NK-92 (cell line): Measurements from ENCODE around the gene WNT3.
"Not testable (repeated sequence)": the region's sequence is repeated elsewhere in the genome, so short reads cannot be mapped to it uniquely, and the experiment has no call there.

ENCODE experiments used
- DNase-seq: peaks from one replicate; lab custom pipeline; 2025; ENCODE audit not compliant: unreplicated experiment; lab: John Stamatoyannopoulos, UW

The WNT3 gene

GRCh38 chr17:46815474-46816353, 2.8 kb downstream of the WNT3 start:
- no peak for DNase-seq

DNA sequence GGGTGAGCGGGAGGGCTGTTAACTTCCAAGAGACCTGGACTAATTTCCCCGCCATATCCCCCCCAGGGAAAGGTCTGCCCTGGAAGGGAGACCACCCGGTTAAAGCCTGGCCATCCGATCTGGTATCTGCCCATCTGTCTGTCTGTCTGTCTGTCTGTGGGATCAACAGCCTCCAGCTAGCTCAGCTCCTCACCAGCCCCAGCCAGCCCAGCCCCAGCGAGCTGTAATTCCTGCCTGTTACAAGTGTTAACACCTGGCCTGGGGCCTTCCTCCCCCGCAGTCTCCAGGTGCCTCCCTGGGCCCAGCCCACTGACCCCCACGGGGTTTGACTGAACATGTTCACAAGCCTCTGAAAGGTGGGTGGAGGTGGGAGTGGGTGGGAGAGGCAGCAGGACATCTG, 4.0 kb downstream of the WNT3 start:
- DNase-seq, result no peak

- DNase-seq, result no peak
Observed at GRCh38 chr17:46813920-46814319, 4.6 kb downstream of the WNT3 start.

- DNase-seq, result no peak
Observed at GRCh38 chr17:46812624-46813318, 5.7 kb downstream of the WNT3 start.

- DNase-seq, result no peak
Observed at GRCh38 chr17:46811978-46812583, 6.4 kb downstream of the WNT3 start.

DNA sequence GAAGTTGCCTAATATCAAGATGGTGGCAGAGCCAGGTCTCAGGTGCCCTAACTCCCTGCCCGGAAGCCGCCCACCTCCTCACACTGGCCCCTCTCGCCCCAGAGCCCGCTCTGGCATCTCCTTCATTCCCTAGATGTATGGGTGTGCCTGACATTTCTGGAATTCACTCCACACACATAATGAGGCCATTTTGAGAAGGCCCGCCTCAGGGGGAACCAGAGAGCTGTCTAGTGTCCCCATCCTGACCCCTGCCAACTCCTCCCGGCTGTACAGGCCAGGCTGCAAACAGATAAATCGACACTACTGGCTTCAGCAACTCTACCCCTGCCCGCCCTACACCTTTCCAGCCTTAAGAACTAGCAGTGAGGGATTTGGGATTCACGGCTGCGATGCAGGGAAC, 7.7 kb downstream of the WNT3 start:
- no peak for DNase-seq

GRCh38 chr17:46809110-46809571, 9.4 kb downstream of the WNT3 start:
- DNase-seq, result no peak

DNA sequence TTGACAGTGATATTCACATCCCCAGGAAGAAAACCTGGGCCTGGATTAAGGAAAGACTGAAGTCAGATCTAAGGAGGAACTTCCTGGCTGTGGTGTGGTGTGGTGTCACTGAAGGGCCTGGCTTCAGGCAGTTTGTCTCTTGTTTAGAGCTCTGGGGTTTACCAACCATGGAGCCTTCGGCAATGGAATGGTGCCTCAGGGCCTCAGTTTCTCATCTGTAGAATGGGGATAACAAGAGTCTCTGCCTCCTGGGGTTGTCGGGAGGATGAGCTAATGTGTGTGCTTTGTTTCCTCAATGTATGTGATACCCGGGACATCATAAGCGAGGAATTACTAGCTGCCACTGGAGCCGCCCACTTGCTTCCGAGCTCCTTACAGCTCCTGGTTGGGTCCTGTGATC, 12.7 kb downstream of the WNT3 start:
- no peak for DNase-seq

DNA sequence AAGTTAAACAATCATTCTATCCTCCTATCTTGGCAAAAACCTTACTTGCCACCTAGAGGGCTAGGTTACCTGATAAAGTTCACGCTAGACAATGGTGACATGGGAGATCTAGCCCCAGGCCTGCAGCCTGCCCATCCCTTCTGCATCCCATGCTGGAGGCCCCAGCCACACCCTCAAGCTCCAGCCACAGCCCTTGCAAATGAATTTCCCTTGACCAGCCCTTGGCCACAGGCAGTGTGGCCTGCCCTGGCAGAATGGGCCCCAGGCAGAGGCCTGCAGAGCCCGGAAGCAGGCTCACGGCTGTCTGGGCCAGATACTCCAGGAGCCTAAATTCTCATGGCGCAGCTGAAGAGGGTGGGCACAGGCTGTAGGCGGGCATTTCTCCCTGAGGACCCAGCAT, 14.9 kb downstream of the WNT3 start:
- DNase-seq, result no peak

DNA sequence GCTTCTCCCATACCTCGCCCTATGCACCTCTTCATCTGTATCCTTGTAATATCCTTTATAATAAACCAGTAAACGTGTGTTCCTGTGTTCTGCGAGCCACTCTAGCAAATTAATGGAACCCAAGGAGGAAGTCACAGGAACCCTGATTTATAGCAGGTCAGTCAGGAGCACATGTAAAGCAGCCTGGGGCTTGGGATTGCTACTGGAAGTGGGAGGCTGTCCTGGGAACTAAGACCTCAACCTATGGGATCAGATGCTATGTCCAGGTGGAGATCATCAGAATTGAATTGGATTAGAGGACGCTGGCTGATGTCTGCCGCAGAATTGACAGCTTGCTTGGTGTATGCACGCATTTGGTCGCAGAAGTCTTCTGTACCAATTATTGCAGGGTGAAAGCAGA, 15.7 kb downstream of the WNT3 start:
- no peak for DNase-seq

DNA sequence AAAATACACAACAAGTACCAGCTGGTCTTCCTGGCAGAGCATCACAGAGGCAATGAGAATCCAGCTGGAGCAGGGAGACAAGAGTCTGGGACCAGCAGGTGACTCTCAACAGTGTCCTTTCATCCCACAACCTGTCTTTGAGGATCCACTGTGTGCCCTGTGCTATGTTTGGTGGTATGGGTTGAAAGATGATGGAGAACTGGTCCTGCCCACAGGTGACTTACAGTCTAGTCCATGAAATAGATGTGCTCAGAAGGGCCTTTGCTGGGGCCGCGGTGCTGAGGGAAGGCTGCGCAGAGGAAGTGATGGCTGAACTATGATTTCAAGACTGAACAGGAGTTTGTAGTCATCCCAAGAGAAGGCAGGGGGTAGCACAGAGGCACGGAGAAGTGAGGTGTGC, 17.9 kb downstream of the WNT3 start:
- no peak for DNase-seq

DNA sequence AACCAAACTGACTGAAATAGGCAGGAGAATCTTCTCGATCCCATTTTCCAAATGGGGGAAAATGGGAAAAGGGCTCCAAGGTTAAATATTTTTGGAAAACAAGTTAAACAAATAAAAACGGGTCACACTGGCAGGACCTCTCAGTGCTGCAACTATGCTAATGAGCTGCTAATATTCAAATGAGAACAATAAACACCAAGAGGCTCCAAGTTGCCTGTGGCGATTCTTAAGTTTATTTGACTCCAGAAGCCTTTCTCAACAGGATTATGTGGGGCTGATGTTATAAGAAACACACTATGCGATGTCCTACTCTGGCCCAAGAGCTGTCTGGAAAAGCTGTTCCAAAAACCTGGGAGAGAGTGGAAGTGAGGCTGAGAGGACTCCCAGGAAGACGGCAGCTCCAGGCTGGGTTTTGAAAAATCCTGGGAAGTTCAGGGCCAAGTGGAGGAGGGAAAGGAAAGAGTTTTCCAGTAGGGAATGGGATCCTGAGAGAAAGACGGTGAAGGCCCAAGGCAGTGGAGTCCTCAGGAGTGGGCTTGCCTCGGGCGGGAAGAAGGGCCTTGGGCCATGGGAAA, 21.4 kb downstream of the WNT3 start:
- DNase-seq, result no peak

- no peak for DNase-seq
Observed at GRCh38 chr17:46796524-46796923, 22.0 kb downstream of the WNT3 start.

DNA sequence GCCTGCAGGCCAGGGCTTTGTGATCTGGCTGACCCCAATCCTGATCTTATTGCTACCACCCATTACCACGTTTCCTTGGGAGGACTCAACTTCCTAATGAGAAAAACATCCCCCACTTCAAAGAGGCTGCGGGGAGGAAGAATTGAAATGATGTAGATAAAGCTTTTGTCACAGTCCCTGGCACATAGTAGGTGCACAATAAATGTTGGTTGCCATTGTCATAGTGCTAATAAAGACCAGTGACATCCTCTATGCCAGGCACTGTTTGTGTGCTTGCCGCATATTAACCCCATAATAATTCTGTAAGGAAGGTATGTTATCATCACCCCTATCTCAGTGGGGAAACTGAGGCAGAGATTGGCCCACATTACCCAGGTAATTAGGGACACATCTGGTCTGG, 22.4 kb downstream of the WNT3 start:
- no peak for DNase-seq

DNA sequence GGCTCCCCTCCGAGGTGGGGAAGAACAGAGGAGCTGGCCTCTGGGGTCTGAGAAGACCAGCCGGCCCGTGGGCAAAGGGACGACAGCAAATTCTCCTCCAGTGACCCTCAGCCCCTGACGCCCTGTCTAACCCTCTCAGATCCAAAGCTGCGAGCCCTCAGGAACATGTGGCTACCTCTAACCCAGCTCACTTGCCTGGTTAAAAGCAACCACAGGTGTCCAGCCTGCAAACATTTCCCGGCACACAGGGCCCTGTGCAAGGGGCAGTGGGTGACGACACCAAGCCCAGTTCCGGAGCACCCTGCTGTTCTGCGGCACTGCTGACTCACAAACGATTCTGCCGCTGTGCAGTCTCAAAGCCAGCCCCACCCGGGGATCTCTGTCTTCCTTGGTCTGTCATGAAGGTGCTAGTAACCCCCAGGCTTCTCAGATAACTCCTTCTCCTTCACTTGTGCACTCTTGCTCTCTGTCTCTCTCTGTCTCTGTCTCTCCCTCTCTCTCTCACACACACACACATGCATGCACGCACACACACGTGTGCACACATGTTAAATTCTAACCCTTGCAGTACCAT, 23.0 kb downstream of the WNT3 start:
- no peak for DNase-seq

- no peak for DNase-seq
Observed at GRCh38 chr17:46794318-46794717, 24.2 kb downstream of the WNT3 start.

GRCh38 chr17:46793541-46793940, 25.0 kb downstream of the WNT3 start:
- DNase-seq, result no peak

- DNase-seq, result not testable (repeated sequence)
Observed at GRCh38 chr17:46793023-46793422, 25.5 kb downstream of the WNT3 start.

DNA sequence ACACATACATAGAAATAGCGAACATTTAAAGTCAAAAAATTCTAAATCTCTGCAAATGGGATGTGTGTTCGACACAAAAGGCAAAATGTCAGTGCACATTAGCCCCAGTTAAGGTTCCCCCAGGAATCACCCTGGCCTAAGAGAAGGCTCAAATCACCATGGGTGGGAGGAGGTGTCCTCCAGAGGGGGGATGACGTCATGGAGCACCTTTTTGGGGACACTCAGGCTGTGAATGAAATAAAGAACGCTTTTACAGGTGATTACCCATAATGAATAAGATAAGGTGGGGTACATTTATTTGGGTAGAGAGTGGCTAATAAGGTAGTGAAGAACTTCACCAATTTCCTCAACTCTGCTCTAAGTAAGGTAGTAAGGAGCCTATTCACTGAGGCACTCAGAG, 26.4 kb downstream of the WNT3 start:
- DNase-seq, result no peak

GRCh38 chr17:46791531-46791930, 27.0 kb downstream of the WNT3 start:
- DNase-seq, result no peak

DNA sequence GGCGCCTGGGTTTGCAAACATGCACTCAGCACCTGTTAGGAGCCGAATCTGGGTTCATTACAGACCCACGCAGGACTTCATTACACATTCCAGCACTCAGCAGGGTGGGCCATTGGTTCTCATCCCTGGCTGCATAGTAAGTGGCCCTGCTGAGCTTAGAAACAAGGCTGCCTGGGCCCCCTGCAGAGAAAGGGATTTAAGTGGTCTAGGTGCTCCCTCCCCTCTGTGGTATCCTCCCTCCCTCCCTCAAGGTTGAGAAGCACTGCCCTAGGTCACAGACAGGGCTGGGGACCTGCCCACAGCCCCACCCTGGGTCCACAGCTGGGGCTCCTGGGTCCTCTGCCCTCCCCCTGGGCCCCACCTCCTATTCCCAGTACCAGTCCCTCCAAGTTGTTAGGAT, 28.3 kb downstream of the WNT3 start:
- no peak for DNase-seq
